Activated CD4-positive, CD25-positive, alpha-beta regulatory T cell treated with anti-CD3 and anti-CD28 coated beads, Interleukin-2, amount 50 U/mL, for 16 hours (primary cell): ENCODE data around the gene HOXB3.

Experiments
- DNase-seq: peaks from one replicate; pipeline ENCODE4 v3.0.0-alpha.2; 2020; ENCODE audit warnings: low read depth, low spot score

HOXB3 gene

DNA sequence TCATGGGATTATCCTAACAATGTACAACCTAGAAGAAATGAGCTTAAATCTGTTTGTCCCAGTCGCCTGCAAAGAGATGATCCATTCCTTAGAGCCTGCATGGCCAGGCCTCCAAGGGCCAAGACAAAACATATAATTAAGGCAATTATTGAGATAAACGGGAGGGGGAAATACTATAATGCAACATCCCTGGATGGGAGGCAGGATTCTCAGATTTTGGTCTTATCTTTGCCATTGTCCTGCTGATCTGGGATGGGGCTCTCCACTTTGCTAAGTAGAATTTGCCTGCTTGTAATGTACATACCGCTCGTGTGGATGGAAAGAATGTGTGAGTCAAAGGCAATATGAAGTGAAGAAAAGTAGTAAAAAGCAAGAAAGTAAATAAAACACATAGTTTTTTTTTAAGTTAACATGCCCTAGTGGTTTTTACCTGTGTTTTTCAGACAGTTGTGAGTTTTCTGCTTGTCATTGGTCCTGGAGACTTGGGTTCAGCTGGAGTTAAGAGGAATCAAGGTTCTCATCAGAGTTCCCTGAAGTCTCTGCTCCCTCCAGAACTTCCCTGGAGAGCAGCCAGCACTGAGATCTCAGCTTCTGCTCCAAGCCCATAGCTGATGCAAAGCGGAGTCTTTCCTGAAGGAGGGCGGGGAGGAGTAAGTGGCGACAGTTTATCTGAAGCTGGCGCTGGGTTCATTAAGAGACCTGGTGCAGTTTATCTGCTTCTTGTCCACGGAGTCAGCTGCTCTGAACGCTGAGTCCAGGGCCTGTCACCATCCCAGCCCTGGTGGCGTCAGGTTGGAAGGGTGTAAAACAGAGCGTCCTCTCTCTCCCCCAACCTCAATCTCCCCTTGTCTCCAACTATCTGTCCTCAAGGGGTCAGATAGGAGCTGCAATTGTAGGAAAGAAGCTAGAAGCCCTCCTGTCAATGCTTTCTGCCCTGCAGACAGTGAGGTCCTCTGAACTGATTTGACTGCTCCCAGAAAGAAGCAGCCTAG lies 89.3 kb downstream of the HOXB3 start:
- DNase-seq = no peak

DNA sequence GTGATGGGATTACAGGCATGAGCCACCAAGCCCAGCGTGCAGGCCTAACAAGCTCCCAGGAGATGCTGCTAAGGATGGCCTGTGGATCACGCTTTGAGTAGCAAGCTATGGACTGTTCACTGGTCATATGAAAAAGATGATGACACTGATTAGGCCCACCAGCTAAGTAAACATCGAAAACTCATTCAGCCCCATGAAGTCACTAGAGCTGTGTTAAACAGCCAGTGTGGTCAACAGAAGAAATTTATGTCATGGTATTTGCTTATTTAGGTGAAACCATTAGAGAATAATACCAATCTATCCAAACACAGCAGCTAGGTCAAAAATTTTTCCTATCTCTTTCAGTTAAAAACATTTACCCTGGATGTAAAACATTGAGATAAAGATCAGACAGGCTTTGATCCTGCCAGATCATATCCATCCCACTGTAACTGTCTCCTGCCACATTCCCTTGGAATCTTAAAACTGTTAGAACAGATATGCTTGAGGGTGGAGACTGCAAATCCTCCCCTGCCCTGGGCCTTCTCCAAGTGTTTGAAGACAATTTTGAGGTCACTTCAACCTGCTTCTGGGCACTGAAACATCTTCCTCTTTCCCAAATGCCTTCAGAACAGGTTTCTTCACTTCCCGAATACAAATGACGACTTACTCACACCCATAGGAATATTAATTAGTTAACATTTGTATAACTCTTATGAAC lies 90.2 kb downstream of the HOXB3 start:
- no peak for DNase-seq

DNA sequence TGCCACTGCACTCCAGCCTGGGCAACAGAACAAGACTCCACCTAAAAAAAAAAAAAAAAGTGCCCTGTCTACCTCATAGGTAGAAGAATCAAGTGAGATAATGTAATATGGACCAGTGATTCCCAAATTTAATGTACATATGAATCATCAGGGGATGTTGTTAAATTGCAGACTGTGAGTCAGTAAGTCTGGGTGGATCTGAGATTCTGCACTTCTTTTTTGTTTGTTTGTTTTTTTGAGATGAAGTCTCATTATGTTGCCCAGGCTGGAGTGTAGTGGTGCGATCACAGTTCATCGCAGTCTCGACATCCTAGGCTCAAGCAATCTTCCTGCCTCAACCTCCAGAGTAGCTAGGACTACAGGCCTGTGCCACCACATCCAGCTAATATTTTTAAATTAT lies 90.8 kb downstream of the HOXB3 start:
- no peak for DNase-seq
